ENCODE data around the gene NDOR1. TPM values are rescaled to one million over a fixed set of nuclear protein-coding genes. Genes with fewer than 3 reads are reported as not detected.

NDOR1 gene
- polyA plus RNA-seq, 2 of the 4 experiments (the other 2 are of a cell fraction), result 5.6 to 19.5 TPM

GRCh38 chr9:137233143-137233980, 27.9 kb downstream of the NDOR1 start:
- Histone ChIP-seq H3K4me2 (no peak overlapping the region), H3K4me3 (no peak overlapping the region), H3K9me3 (no peaks in the 10 kb centered on the region), H3K4me1 (peaks cover 39% of the 10 kb centered on the region), H3K27ac (peak overlapping the region in 1 of 2 experiments; percentile 44; a peak in 1 of 6 replicates)
- DNase-seq (ENCODE audit: low read depth in 1 of 2, low spot score in 1 of 2) (no peak), FAIRE-seq (no peak), ATAC-seq (no peak)
- ChIA-PET POLR2A (no interaction called here), CTCF (interaction anchor here (0.6 to 8.6 kb wide), 7 partner anchors 10 to 205 kb away, joined by 3 to 71 read pairs (median 4); partner anchors contain the start of gene CYSRT1)
- no peak for TF ChIP-seq NR3C1 (IDR thresholded peaks at IDR 0.05)
- TF ChIP-seq REST (IDR thresholded peaks at IDR 0.05), result no peak
- no peak for TF ChIP-seq JUN (IDR thresholded peaks at IDR 0.05)
- TF ChIP-seq FOXS1 (CRISPR knock-in tag; IDR thresholded peaks at IDR 0.05), result no peak
- 77% methylated on average over 31 of the region's 40 CpGs for WGBS (ENCODE audit: missing lambda C conversion rate)

GRCh38 chr9:137234055-137234697, 28.7 kb downstream of the NDOR1 start:
- DNase-seq (ENCODE audit: low read depth in 1 of 2, low spot score in 1 of 2) (no peak), FAIRE-seq (no peak), ATAC-seq (no peak)
- ChIA-PET CTCF (interaction anchor here (1.1 to 8.6 kb wide), 8 partner anchors 10 to 205 kb away, joined by 3 to 71 read pairs (median 4); partner anchors contain the start of genes CYSRT1 and SSNA1), POLR2A (no interaction called here)
- TF ChIP-seq JUN (IDR thresholded peaks at IDR 0.05) (no peak), NR3C1 (IDR thresholded peaks at IDR 0.05) (no peak), CBX8 (IDR thresholded peaks at IDR 0.05) (no peak), HES2 (IDR thresholded peaks at IDR 0.05) (no peak), BHLHE40 (IDR thresholded peaks at IDR 0.05; ENCODE audit: low read depth, low read length) (no peak), CBX2 (IDR thresholded peaks at IDR 0.05; ENCODE audit: borderline replicate concordance, low read depth) (no peak), SREBF2 (IDR thresholded peaks at IDR 0.05) (no peak), PHF8 (IDR thresholded peaks at IDR 0.05; ENCODE audit: borderline replicate concordance, low read depth) (no peak), JUNB (IDR thresholded peaks at IDR 0.05) (no peak), RARB (CRISPR knock-in tag; IDR thresholded peaks at IDR 0.05) (no peak), MAFK (IDR thresholded peaks at IDR 0.05; ENCODE audit: partially characterized antibody) (no peak), FOSL2 (IDR thresholded peaks at IDR 0.05) (no peak), FOSL2 (CRISPR knock-in tag; IDR thresholded peaks at IDR 0.05) (no peak), NPAS2 (CRISPR knock-in tag; IDR thresholded peaks at IDR 0.05; ENCODE audit: borderline replicate concordance) (no peak), POLR2AphosphoS2 (conservative IDR thresholded peaks at IDR 0.05; ENCODE audit: low read length) (no peak), POLR2A (IDR thresholded peaks at IDR 0.05; ENCODE audit: low read length) (no peak), RFX5 (IDR thresholded peaks at IDR 0.05) (no peak), ZSCAN20 (CRISPR knock-in tag; IDR thresholded peaks at IDR 0.05) (no peak), SMC3 (IDR thresholded peaks at IDR 0.05) (no peak), EHF (CRISPR knock-in tag; IDR thresholded peaks at IDR 0.05) (no peak)
- TF ChIP-seq, protein P1, sequence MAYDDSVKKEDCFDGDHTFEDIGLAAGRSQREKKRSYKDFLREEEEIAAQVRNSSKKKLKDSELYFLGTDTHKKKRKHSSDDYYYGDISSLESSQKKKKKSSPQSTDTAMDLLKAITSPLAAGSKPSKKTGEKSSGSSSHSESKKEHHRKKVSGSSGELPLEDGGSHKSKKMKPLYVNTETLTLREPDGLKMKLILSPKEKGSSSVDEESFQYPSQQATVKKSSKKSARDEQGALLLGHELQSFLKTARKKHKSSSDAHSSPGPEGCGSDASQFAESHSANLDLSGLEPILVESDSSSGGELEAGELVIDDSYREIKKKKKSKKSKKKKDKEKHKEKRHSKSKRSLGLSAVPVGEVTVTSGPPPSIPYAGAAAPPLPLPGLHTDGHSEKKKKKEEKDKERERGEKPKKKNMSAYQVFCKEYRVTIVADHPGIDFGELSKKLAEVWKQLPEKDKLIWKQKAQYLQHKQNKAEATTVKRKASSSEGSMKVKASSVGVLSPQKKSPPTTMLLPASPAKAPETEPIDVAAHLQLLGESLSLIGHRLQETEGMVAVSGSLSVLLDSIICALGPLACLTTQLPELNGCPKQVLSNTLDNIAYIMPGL (CRISPR knock-in tag; IDR thresholded peaks at IDR 0.05; ENCODE audit: borderline replicate concordance), result no peak
- no peak overlapping the region for H3K4me2 ChIP-seq
- H3K4me1 ChIP-seq, result peaks cover 47% of the 10 kb centered on the region
- no peaks in the 10 kb centered on the region for H3K9me3 ChIP-seq
- H3K4me3 ChIP-seq, result no peak overlapping the region
- H3K27ac ChIP-seq, result peak overlapping the region in 1 of 2 experiments; percentile 44; a peak in 1 of 6 replicates
- WGBS (ENCODE audit: missing lambda C conversion rate), result 88% methylated on average over 30 of the region's 40 CpGs
